ENCODE data around the gene HIVEP3.

Gene HIVEP3

DNA sequence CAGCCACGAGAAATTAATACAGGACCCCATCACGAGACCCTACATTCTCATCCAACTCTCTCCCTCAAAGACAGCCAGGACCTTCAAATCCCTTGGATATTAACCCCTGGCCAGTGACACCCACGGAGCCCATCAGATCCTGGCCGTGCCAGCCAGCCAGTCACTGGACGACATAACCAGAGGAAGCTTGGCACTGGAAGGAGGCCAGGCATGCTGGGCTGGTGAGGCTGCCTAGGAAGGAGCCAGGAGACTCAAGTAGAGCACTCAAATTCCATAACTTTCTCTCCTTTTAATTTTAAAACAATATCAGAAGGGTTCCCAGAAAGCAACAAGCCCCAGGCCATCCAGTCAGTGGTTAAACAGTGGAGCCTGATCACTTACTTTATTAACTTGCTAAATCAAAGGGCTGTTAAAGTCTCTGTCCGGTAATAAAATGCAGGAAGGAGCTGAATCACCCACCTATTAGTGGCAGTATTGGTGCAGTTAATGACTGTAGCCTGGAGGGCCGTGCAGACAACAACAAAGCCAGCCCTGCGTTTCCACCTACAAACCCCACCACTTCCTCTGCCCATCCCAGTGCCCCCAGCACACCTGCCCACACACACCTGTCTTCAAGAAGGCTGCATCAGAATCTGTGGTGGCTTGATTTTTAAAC is 78.0 kb downstream of the HIVEP3 start:
- no peak for TF ChIP-seq REST (IDR thresholded peaks at IDR 0.05; ENCODE audit: insufficient replicate concordance, low read depth)
- TF ChIP-seq GABPA (IDR thresholded peaks at IDR 0.05; ENCODE audit: low read depth) = no peak
- no peak for TF ChIP-seq POLR2AphosphoS5 (IDR thresholded peaks at IDR 0.05; ENCODE audit: low read depth)
- TF ChIP-seq, protein P1, sequence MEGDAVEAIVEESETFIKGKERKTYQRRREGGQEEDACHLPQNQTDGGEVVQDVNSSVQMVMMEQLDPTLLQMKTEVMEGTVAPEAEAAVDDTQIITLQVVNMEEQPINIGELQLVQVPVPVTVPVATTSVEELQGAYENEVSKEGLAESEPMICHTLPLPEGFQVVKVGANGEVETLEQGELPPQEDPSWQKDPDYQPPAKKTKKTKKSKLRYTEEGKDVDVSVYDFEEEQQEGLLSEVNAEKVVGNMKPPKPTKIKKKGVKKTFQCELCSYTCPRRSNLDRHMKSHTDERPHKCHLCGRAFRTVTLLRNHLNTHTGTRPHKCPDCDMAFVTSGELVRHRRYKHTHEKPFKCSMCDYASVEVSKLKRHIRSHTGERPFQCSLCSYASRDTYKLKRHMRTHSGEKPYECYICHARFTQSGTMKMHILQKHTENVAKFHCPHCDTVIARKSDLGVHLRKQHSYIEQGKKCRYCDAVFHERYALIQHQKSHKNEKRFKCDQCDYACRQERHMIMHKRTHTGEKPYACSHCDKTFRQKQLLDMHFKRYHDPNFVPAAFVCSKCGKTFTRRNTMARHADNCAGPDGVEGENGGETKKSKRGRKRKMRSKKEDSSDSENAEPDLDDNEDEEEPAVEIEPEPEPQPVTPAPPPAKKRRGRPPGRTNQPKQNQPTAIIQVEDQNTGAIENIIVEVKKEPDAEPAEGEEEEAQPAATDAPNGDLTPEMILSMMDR (IDR thresholded peaks at IDR 0.05; ENCODE audit: insufficient read depth, low read length) = no peak
- no peak for TF ChIP-seq SPI1 (IDR thresholded peaks at IDR 0.05; ENCODE audit: borderline replicate concordance, low read depth)
- no peak overlapping the region for H3K27ac ChIP-seq (replicated peaks)
- H3K27me3 ChIP-seq (ENCODE audit: insufficient read depth, poor library complexity, severe bottlenecking) = peaks cover 3% of the 10 kb centered on the region
- DNase-seq (ENCODE audit: low read depth in 1 of 2, low spot score in 1 of 2) = no peak
- no peak overlapping the region for H3K4me3 ChIP-seq (replicated peaks; ENCODE audit: insufficient read depth, low read length)

- peaks cover 4% of the 10 kb centered on the region for H3K27me3 ChIP-seq (ENCODE audit: insufficient read depth, poor library complexity, severe bottlenecking)
- no peak overlapping the region for H3K27ac ChIP-seq (replicated peaks)
- no peak overlapping the region for H3K4me3 ChIP-seq (replicated peaks; ENCODE audit: insufficient read depth, low read length)
- no peak for DNase-seq (ENCODE audit: low read depth in 1 of 2, low spot score in 1 of 2)
- TF ChIP-seq GABPA (IDR thresholded peaks at IDR 0.05; ENCODE audit: low read depth) (no peak), REST (IDR thresholded peaks at IDR 0.05; ENCODE audit: insufficient replicate concordance, low read depth) (no peak), POLR2AphosphoS5 (IDR thresholded peaks at IDR 0.05; ENCODE audit: low read depth) (no peak)
- TF ChIP-seq, protein P1 (IDR thresholded peaks at IDR 0.05; ENCODE audit: insufficient read depth, low read length) = no peak
These were observed 80.5 kb downstream of the HIVEP3 start for GRCh38 chr1:41838266-41838665.

GRCh38 chr1:41837691-41838090 is 81.0 kb downstream of the HIVEP3 start:
- no peak for DNase-seq (ENCODE audit: low read depth in 1 of 2, low spot score in 1 of 2)
- no peak for TF ChIP-seq SPI1 (IDR thresholded peaks at IDR 0.05; ENCODE audit: borderline replicate concordance, low read depth)
- no peak for TF ChIP-seq POLR2AphosphoS5 (IDR thresholded peaks at IDR 0.05; ENCODE audit: low read depth)
- TF ChIP-seq, protein P1 (IDR thresholded peaks at IDR 0.05; ENCODE audit: insufficient read depth, low read length) = no peak
- no peak for TF ChIP-seq GABPA (IDR thresholded peaks at IDR 0.05; ENCODE audit: low read depth)
- TF ChIP-seq REST (IDR thresholded peaks at IDR 0.05; ENCODE audit: insufficient replicate concordance, low read depth) = no peak
- peaks cover 4% of the 10 kb centered on the region for H3K27me3 ChIP-seq (ENCODE audit: insufficient read depth, poor library complexity, severe bottlenecking)
- H3K4me3 ChIP-seq (replicated peaks; ENCODE audit: insufficient read depth, low read length) = no peak overlapping the region
- H3K27ac ChIP-seq (replicated peaks) = no peak overlapping the region
